Lung (tissue), 12 donors: Measurements from ENCODE around the gene SPAM1. TPM values are rescaled to one million over a fixed set of nuclear protein-coding genes. Genes with fewer than 3 reads are reported as not detected.
"Not testable (repeated sequence)": the region's sequence is repeated elsewhere in the genome, so short reads cannot be mapped to it uniquely, and the experiment has no call there.

ENCODE experiments used
- ATAC-seq: fragments of 200-7000 bp; cut with Tn5 transposase; one replicate; pipeline ENCODE4 v1.9.1; 2020; ENCODE audit warnings: moderate number of reproducible peaks; ENCODE audit not compliant: insufficient read depth, low FRiP score
- DNase-seq, 3 donors: peaks; one replicate each; pipeline ENCODE4 v3.0.0-alpha.2; 2013 to 2017
- H3K27ac ChIP-seq, 2 donors: one replicate each; pipeline ENCODE4 v1.5.1; 2013; ENCODE audit warnings: mild to moderate bottlenecking in 2 of 2, moderate library complexity in 2 of 2, control low read depth in 1 of 2, inconsistent platforms in 1 of 2, low read depth in 1 of 2, low read length in 1 of 2
- H3K27me3 ChIP-seq, 3 donors: one replicate each; pipeline ENCODE4 v1.5.1; 2013; ENCODE audit warnings: low read length in 2 of 3; ENCODE audit not compliant: control insufficient read depth in 3 of 3, insufficient read depth in 3 of 3
- H3K36me3 ChIP-seq, 4 donors: one replicate each; pipeline ENCODE4 v1.5.1; 2013; ENCODE audit warnings: low read length in 4 of 4, mild to moderate bottlenecking in 1 of 4, moderate library complexity in 1 of 4; ENCODE audit not compliant: control insufficient read depth in 4 of 4, insufficient read depth in 4 of 4
- H3K4me1 ChIP-seq, 5 donors: one replicate each; pipeline ENCODE4 v1.5.1; 2013; ENCODE audit warnings: low read length in 5 of 5, mild to moderate bottlenecking in 2 of 5, moderate library complexity in 1 of 5; ENCODE audit not compliant: control insufficient read depth in 5 of 5, insufficient read depth in 5 of 5
- H3K4me3 ChIP-seq: one replicate; pipeline ENCODE4 v1.5.1; 2013; ENCODE audit warnings: mild to moderate bottlenecking, control low read depth, moderate library complexity
- H3K9ac ChIP-seq, 2 donors: one replicate each; pipeline ENCODE4 v1.5.1; 2013; ENCODE audit warnings: low read length in 2 of 2, control low read depth in 1 of 2; ENCODE audit not compliant: insufficient read depth in 1 of 2
- H3K9me3 ChIP-seq, 4 donors: one replicate each; pipeline ENCODE4 v1.5.1; 2013; ENCODE audit warnings: low read length in 3 of 4, mild to moderate bottlenecking in 1 of 4, moderate library complexity in 1 of 4; ENCODE audit not compliant: control insufficient read depth in 4 of 4, insufficient read depth in 3 of 4
- WGBS, 2 donors: extraction: QIAGEN DNeasy Blood & Tissue Kit; methylation state at CpG; one replicate each; pipeline ENCODE4 v1.1.7; 2013; 5-methylcytosine and 5-hydroxymethylcytosine counted together
- polyA plus RNA-seq, 2 donors: library from polyadenylated mRNA; stranded (reverse); fragments of 200-250 nt; gene quantifications; one replicate each; pipeline ENCODE4 v1.2.1, GENCODE V29; 2013
- total RNA-seq, 2 donors: library from RNA; depleted of rRNA in 1 of 2; stranded (reverse); fragments of >200 nt in 1 of 2; gene quantifications; one replicate each; pipeline ENCODE4 v1.2.1, GENCODE V29; 2014 to 2021
- TF ChIP-seq, protein P1 (sequence below): IDR thresholded peaks from 2 replicates; pipeline ENCODE4 v1.5.1; 2012; ENCODE audit warnings: mild to moderate bottlenecking; ENCODE audit errors: control extremely low read depth, extremely low read depth
- donor health status: control.
- donor health status: control.
- donor health status: Bipolar disorder and iron deficiency.
- donor health status: healthy.
- donor health status: DM: yes; HTN: yes; CAD: no.

Gene SPAM1
- total and polyA plus RNA-seq, 4 donors = not detected

DNA sequence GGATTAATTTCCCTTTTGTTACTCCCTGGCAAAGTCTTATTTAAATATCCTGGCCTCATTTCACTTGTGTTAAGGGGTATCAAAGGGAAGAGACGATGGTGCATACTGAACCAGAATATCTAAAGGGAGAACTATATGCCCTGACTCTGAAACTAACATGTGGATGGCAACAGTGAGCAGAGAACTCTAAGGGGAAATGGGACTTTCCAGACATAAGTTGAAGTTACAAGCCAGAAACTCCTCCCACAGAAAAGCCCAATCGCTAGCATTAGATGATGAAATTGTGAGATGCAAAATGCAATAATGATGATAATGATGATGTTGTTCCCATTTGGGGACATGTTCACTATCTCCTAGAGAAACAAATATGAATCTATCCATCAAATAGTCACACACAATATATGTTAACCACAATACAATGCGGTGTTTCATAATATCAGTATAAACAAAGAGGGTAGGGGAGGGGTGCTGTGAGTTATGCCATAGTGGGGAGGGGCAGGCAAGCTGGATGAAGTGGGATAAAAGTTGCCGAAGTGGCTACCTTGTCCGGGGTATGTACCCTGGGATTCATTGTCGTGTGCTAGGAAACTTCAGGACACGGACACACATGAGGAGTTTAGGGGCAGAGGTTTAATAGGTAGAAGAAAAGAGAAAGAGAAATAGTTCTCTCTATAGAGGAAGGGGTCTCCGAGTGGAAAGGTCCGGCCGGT, 70.7 kb downstream of the SPAM1 start:
- DNase-seq = no peak
- Histone ChIP-seq H3K36me3 (no peaks in the 10 kb centered on the region), H3K9me3 (peaks cover 0 to 2% (median 0%) of the 10 kb centered on the region in 4 donors), H3K4me1 (peaks cover 0 to 6% (median 0%) of the 10 kb centered on the region in 5 donors), H3K9ac (no peak overlapping the region), H3K27me3 (no peaks in the 10 kb centered on the region), H3K27ac (no peak overlapping the region), H3K4me3 (no peak overlapping the region)
- 92% methylated on average over 10 of the region's 10 CpGs for WGBS, 2 donors
- TF ChIP-seq, protein P1, sequence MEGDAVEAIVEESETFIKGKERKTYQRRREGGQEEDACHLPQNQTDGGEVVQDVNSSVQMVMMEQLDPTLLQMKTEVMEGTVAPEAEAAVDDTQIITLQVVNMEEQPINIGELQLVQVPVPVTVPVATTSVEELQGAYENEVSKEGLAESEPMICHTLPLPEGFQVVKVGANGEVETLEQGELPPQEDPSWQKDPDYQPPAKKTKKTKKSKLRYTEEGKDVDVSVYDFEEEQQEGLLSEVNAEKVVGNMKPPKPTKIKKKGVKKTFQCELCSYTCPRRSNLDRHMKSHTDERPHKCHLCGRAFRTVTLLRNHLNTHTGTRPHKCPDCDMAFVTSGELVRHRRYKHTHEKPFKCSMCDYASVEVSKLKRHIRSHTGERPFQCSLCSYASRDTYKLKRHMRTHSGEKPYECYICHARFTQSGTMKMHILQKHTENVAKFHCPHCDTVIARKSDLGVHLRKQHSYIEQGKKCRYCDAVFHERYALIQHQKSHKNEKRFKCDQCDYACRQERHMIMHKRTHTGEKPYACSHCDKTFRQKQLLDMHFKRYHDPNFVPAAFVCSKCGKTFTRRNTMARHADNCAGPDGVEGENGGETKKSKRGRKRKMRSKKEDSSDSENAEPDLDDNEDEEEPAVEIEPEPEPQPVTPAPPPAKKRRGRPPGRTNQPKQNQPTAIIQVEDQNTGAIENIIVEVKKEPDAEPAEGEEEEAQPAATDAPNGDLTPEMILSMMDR = no peak
- ATAC-seq = no peak

DNA sequence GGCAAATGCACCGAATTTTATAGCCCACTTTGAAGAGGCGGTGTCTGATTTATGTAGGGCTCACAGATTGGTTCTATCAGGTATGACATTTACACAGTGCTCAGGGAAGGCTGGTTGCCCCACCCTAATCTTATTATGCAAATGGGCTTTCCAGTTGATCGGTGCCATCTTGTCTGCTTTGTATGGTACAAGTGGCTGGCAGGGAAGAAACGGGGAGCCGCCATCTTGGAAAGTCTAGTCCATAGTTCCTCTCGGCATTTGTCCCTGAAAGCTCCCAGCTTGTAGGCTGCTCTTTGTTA, 71.2 kb downstream of the SPAM1 start:
- H3K36me3 ChIP-seq = no peaks in the 10 kb centered on the region
- TF ChIP-seq, protein P1 = no peak
- H3K4me3 ChIP-seq = no peak overlapping the region
- ATAC-seq (no peak), DNase-seq (no peak)
- H3K27ac ChIP-seq = no peak overlapping the region
- H3K9me3 ChIP-seq = peaks cover 0 to 3% (median 0%) of the 10 kb centered on the region in 4 donors
- peaks cover 0 to 6% (median 0%) of the 10 kb centered on the region in 5 donors for H3K4me1 ChIP-seq
- WGBS, 2 donors = 97% methylated on average over 6 of the region's 6 CpGs
- H3K9ac ChIP-seq = no peak overlapping the region
- no peaks in the 10 kb centered on the region for H3K27me3 ChIP-seq

DNA sequence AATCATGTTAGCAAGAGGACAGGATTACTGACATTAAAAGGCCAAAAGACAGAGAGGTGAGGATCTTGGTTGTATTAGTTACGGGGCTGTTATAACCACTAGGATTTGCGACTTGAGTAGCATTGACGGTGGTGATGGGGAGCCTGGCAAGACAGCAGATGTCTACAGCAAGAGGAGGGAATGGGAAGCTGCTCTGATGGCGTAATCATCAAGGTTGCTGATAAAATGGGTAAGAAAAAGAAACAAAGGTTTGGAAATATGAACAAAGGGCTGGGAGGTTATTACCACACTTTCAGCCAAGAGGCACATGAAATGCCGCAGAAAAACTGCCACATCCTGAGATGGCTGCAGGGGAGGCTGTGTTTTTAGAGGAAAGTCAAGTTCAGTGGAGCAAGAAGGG, 73.9 kb downstream of the SPAM1 start:
- ATAC-seq (no peak), DNase-seq (no peak)
- Histone ChIP-seq H3K4me3 (no peak overlapping the region), H3K36me3 (no peaks in the 10 kb centered on the region), H3K27me3 (no peaks in the 10 kb centered on the region), H3K9me3 (peaks cover 0 to 3% (median 2%) of the 10 kb centered on the region in 4 donors), H3K27ac (no peak overlapping the region), H3K4me1 (peaks cover 0 to 6% (median 0%) of the 10 kb centered on the region in 5 donors), H3K9ac (no peak overlapping the region)
- TF ChIP-seq, protein P1 = no peak
- WGBS, 2 donors = 89 to 95% methylated on average over 5 of the region's 5 CpGs

DNA sequence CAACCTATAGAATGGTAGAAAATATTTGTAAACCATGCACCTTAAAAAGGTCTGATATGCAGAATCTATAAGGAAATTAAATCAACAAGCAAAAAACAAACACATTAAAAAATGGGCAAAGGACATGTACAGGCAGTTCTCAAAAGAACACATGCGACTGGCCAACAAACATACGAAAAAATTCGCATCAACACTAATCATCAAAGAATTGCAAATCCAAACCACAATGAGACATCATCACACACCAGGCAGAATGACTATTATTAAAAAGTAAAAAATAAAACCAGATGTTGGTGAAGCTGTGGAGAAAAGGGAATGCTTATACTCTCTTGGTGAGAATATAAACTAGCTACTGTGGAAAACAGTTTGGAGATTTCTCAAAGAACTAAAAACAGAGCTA, 74.7 kb downstream of the SPAM1 start:
- DNase-seq (no peak), ATAC-seq (no peak)
- Histone ChIP-seq H3K4me3 (no peak overlapping the region), H3K4me1 (no peaks in the 10 kb centered on the region), H3K27me3 (no peaks in the 10 kb centered on the region), H3K9ac (no peak overlapping the region), H3K9me3 (peaks cover 0 to 5% (median 2%) of the 10 kb centered on the region in 4 donors), H3K27ac (no peak overlapping the region), H3K36me3 (no peaks in the 10 kb centered on the region)
- 94 to 95% methylated on average over 3 of the region's 3 CpGs for WGBS, 2 donors
- TF ChIP-seq, protein P1 = no peak

DNA sequence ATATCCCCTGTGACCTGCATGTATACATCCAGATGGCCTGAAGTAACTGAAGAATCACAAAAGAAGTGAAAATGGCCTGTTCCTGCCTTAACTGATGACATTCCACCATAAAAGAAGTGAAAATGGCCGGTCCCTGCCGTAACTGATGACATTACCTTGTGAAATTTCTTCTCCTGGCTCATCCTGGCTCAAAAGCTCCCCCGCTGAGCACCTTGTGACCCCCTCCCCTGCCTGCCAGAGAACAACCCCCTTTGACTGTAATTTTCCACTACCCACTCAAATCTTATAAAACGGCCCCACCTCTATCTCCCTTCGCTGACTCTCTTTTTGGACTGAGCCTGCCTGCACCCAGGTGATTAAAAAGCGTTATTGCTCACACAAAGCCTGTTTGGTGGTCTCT, 83.3 kb downstream of the SPAM1 start:
- not testable (repeated sequence) for H3K4me1 ChIP-seq
- 78 to 81% methylated on average over 6 of the region's 6 CpGs for WGBS, 2 donors

More for the DNA sequence above, 83.3 kb downstream of the SPAM1 start:
- not testable (repeated sequence) for ATAC-seq, H3K9ac ChIP-seq, H3K4me3 ChIP-seq, H3K9me3 ChIP-seq, H3K27ac ChIP-seq, DNase-seq, H3K36me3 ChIP-seq, H3K27me3 ChIP-seq
